NCI-H1092 treated with DMSO at 0.1 percent for 48 hours (cell line): Measurements from ENCODE around the gene ABHD17C.

Source experiments
- DNase-seq: peaks from one replicate; lab custom pipeline; 2025; lab: John Stamatoyannopoulos, UW

Gene ABHD17C

GRCh38 chr15:80788536-80788935, 93.4 kb downstream of the ABHD17C start:
- DNase-seq, result no peak

GRCh38 chr15:80789296-80789695, 94.2 kb downstream of the ABHD17C start:
- no peak for DNase-seq

GRCh38 chr15:80789796-80790195, 94.7 kb downstream of the ABHD17C start:
- no peak for DNase-seq

GRCh38 chr15:80790236-80790635, 95.1 kb downstream of the ABHD17C start:
- DNase-seq, result no peak

- DNase-seq, result no peak
Measured at GRCh38 chr15:80791004-80791403, 95.9 kb downstream of the ABHD17C start.

GRCh38 chr15:80796407-80796806, 101.3 kb downstream of the ABHD17C start:
- DNase-seq, result no peak

- DNase-seq, result no peak
Measured at GRCh38 chr15:80798911-80799310, 103.8 kb downstream of the ABHD17C start.

GRCh38 chr15:80800067-80800466, 105.0 kb downstream of the ABHD17C start:
- no peak for DNase-seq

- no peak for DNase-seq
Measured at GRCh38 chr15:80801891-80802680, 107.0 kb downstream of the ABHD17C start.

GRCh38 chr15:80803580-80804525, 108.7 kb downstream of the ABHD17C start:
- no peak for DNase-seq

GRCh38 chr15:80804970-80805495, 109.9 kb downstream of the ABHD17C start:
- peak; percentile 4 for DNase-seq
